ENCODE data around the gene SDF4. TPM values are rescaled to one million over a fixed set of nuclear protein-coding genes. Genes with fewer than 3 reads are reported as not detected.

The SDF4 gene
- total and polyA plus RNA-seq, 2 of the 13 experiments (the other 11 are each of a cell fraction or from before 2014, with no cell fraction given) = 80.8 to 107 TPM

- TF ChIP-seq SPEN (CRISPR knock-in tag; IDR thresholded peaks at IDR 0.05; ENCODE audit: low read depth) = peak; percentile 39; the same call in 1 of the 2 replicates
- TF ChIP-seq TGIF2 (CRISPR knock-in tag; IDR thresholded peaks at IDR 0.05) = no peak
- peak; percentile 65; the same call in 1 of the 2 replicates for TF ChIP-seq MAZ (IDR thresholded peaks at IDR 0.05; ENCODE audit: borderline replicate concordance, low read depth, low read length)
- TF ChIP-seq MAZ (CRISPR knock-in tag; IDR thresholded peaks at IDR 0.05; ENCODE audit: low read depth) = 0 out of 2 replicates have a peak, but pooled peaks have one; percentile 38
- TF ChIP-seq TBL1XR1 (IDR thresholded peaks at IDR 0.05; ENCODE audit: borderline replicate concordance, low read length, partially characterized antibody) = no peak
- no peak for TF ChIP-seq TRAFD1 (CRISPR knock-in tag; IDR thresholded peaks at IDR 0.05; ENCODE audit: borderline replicate concordance)
- no peak for TF ChIP-seq SP4 (CRISPR knock-in tag; IDR thresholded peaks at IDR 0.05)
- peak; percentile 70; the same call in 1 of the 2 replicates for TF ChIP-seq ZFY (CRISPR knock-in tag; IDR thresholded peaks at IDR 0.05)
- 0 out of 2 replicates have a peak, but pooled peaks have one; percentile 1 for TF ChIP-seq ZNF556 (CRISPR knock-in tag; IDR thresholded peaks at IDR 0.05; ENCODE audit: borderline replicate concordance)
- peak; percentile 94 for TF ChIP-seq PATZ1 (CRISPR knock-in tag; IDR thresholded peaks at IDR 0.05)
- TF ChIP-seq MTF2 (CRISPR knock-in tag; IDR thresholded peaks at IDR 0.05; ENCODE audit: borderline replicate concordance) = no peak
- TF ChIP-seq HNRNPUL1 (IDR thresholded peaks at IDR 0.05; ENCODE audit: low read depth, low read length) = peak; percentile 92
- no peak for TF ChIP-seq LCORL (IDR thresholded peaks at IDR 0.05)
- TF ChIP-seq LCORL (CRISPR knock-in tag; IDR thresholded peaks at IDR 0.05) = peak; percentile 28; the same call in 1 of the 2 replicates
- TF ChIP-seq ZNF800 (CRISPR knock-in tag; IDR thresholded peaks at IDR 0.05) = peak; percentile 64; the same call in 1 of the 2 replicates
- TF ChIP-seq WIZ (CRISPR knock-in tag; IDR thresholded peaks at IDR 0.05) = 0 out of 2 replicates have a peak, but pooled peaks have one; percentile 45
- peak; percentile 75; the same call in 1 of the 2 replicates for TF ChIP-seq ZFX (CRISPR knock-in tag; IDR thresholded peaks at IDR 0.05; ENCODE audit: low read depth)
- 0 out of 2 replicates have a peak, but pooled peaks have one; percentile 33 for TF ChIP-seq POGK (CRISPR knock-in tag; conservative IDR thresholded peaks at IDR 0.05)
- TF ChIP-seq ELF1 (CRISPR knock-in tag; IDR thresholded peaks at IDR 0.05) = peak; percentile 43; the same call in 1 of the 2 replicates
Observed at GRCh38 chr1:1168451-1169411, 63.1 kb downstream of the SDF4 start (continued).
